PC-9 (cell line): ENCODE results near the gene PRKAR2B. TPM values are rescaled to one million over a fixed set of nuclear protein-coding genes. Genes with fewer than 3 reads are reported as not detected.

Source experiments
- BruUV-seq: library from RNA; stranded (reverse); fragments of 400-500 nt; replicated peaks from 2 replicates; lab custom pipeline; 2021; lab: Mats Ljungman, UMichigan
- CTCF ChIA-PET: fragments of 300-600 bp; sonication (Branson Sonifier 250); formaldehyde crosslinking; loops from one replicate; lab custom pipeline; 2022; ENCODE audit warnings: antibody characterized with exemption; lab: Charles Lee
- POLR2A ChIA-PET: fragments of 300-600 bp; sonication (Branson Sonifier 250); formaldehyde crosslinking; loops from one replicate; lab custom pipeline; 2022; ENCODE audit warnings: antibody characterized with exemption; ENCODE audit not compliant: unreplicated experiment; lab: Charles Lee
- DNase-seq, 2 experiments: peaks; one replicate each; pipeline versions ENCODE4 v3.0.0 to v3.0.0-alpha.2; 2015 to 2022; ENCODE audit warnings: mixed read lengths in 1 of 2
- H2AFZ ChIP-seq: fragments of 200-600 bp; sonication (generic); 2 replicates; pipeline ENCODE4 v1.8.1; 2017; ENCODE audit warnings: antibody characterized with exemption
- H3F3A ChIP-seq: fragments of 200-600 bp; sonication (generic); 2 replicates; pipeline ENCODE4 v1.8.1; 2017; ENCODE audit warnings: antibody characterized with exemption, mild to moderate bottlenecking, low read depth; ENCODE audit not compliant: insufficient read depth
- H3K27ac ChIP-seq: fragments of 200-600 bp; sonication (generic); 2 replicates; pipeline ENCODE4 v1.6.1; 2016; ENCODE audit warnings: mixed run types
- H3K27me3 ChIP-seq: fragments of 200-600 bp; sonication (generic); 2 replicates; pipeline ENCODE4 v1.6.1; 2016; ENCODE audit warnings: low read depth, mixed run types; ENCODE audit not compliant: insufficient read depth
- H3K36me3 ChIP-seq: fragments of 200-600 bp; sonication (generic); 2 replicates; pipeline ENCODE4 v1.6.1; 2016; ENCODE audit warnings: low read depth, mixed run types
- H3K4me1 ChIP-seq: fragments of 200-600 bp; sonication (generic); replicated peaks from 2 replicates; pipeline ENCODE4 v1.6.1; 2016; ENCODE audit warnings: mixed run types; ENCODE audit not compliant: insufficient read depth
- H3K4me2 ChIP-seq: fragments of 200-600 bp; sonication (generic); 2 replicates; pipeline ENCODE4 v1.6.1; 2017; ENCODE audit warnings: mixed run types
- H3K4me3 ChIP-seq: fragments of 200-600 bp; sonication (generic); 2 replicates; pipeline ENCODE4 v1.6.1; 2016; ENCODE audit warnings: mixed run types
- H3K79me2 ChIP-seq: fragments of 200-600 bp; sonication (generic); 2 replicates; pipeline ENCODE4 v1.6.1; 2017; ENCODE audit warnings: low read depth, mixed run types
- H3K9me2 ChIP-seq: fragments of 200-600 bp; sonication (generic); 2 replicates; pipeline ENCODE4 v1.8.1; 2017; ENCODE audit warnings: mild to moderate bottlenecking; ENCODE audit not compliant: insufficient read depth
- H3K9me3 ChIP-seq: fragments of 200-600 bp; sonication (generic); 2 replicates; pipeline ENCODE4 v1.8.1; 2016; ENCODE audit warnings: low read depth; ENCODE audit not compliant: insufficient read depth
- H4K20me1 ChIP-seq: fragments of 200-600 bp; sonication (generic); 2 replicates; pipeline ENCODE4 v1.8.1; 2017; ENCODE audit not compliant: insufficient read depth
- CTCF ChIP-seq: fragments of 200-600 bp; sonication (generic); conservative IDR thresholded peaks from 2 replicates; pipeline ENCODE4 v1.6.1; 2017; ENCODE audit warnings: mixed run types, antibody characterized with exemption, mild to moderate bottlenecking, moderate library complexity
- EZH2 ChIP-seq: fragments of 200-600 bp; sonication (generic); IDR thresholded peaks from 2 replicates; pipeline ENCODE4 v1.8.0; 2017; ENCODE audit warnings: antibody characterized with exemption, low read depth
- intact Hi-C: fragments of 100-400 bp; cut with micrococcal nuclease; formaldehyde crosslinking; loops from one replicate; pipeline ENCODE4 v1.10.0; 2022; ENCODE audit not compliant: unreplicated experiment
- total RNA-seq: library from RNA; stranded (reverse); gene quantifications from 2 replicates; pipeline ENCODE4 v1.2.3, GENCODE V29; 2021

PRKAR2B gene
- total RNA-seq, 1 experiment from 2014 or later, result 2.9 TPM

GRCh38 chr7:107158028-107158427 is 113.5 kb downstream of the PRKAR2B start:
- BruUV-seq, result no TSS peak
- 0 out of 2 replicates have a peak, but pooled peaks cover 3% of the 10 kb centered on the region for H3K36me3 ChIP-seq
- POLR2A ChIA-PET, result no interaction called here

GRCh38 chr7:107160389-107160788 is 115.9 kb downstream of the PRKAR2B start:
- H3K9me3 ChIP-seq, result no peaks in the 10 kb centered on the region
- no peak overlapping the region for H3K4me2 ChIP-seq
- no peak for DNase-seq
- TF ChIP-seq EZH2, result no peak
- TF ChIP-seq CTCF, result no peak
- no peak overlapping the region for H2AFZ ChIP-seq
- intact Hi-C loops, result no loop called here
- H4K20me1 ChIP-seq, result no peaks in the 10 kb centered on the region
- H3K4me1 ChIP-seq, result peaks cover 7% of the 10 kb centered on the region
- ChIA-PET CTCF (no interaction called here), POLR2A (no interaction called here)
- no peaks in the 10 kb centered on the region for H3F3A ChIP-seq
- 0 out of 2 replicates have a peak, but pooled peaks cover 3% of the 10 kb centered on the region for H3K36me3 ChIP-seq
- H3K27me3 ChIP-seq, result no peaks in the 10 kb centered on the region
- H3K27ac ChIP-seq, result no peak overlapping the region
- no peaks in the 10 kb centered on the region for H3K9me2 ChIP-seq
- H3K79me2 ChIP-seq, result no peaks in the 10 kb centered on the region
- no TSS peak for BruUV-seq
- no peak overlapping the region for H3K4me3 ChIP-seq

More at GRCh38 chr7:107158028-107158427, 113.5 kb downstream of the PRKAR2B start:
- CTCF ChIA-PET, result no interaction called here
- no peaks in the 10 kb centered on the region; the same call in 1 of the 2 replicates for H3K4me1 ChIP-seq
- no peaks in the 10 kb centered on the region for H4K20me1 ChIP-seq
- intact Hi-C loops, result no loop called here
- no peak overlapping the region for H3K27ac ChIP-seq
- no peak overlapping the region for H3K4me2 ChIP-seq
- no peaks in the 10 kb centered on the region for H3K79me2 ChIP-seq
- H2AFZ ChIP-seq, result no peak overlapping the region
- no peak overlapping the region for H3K4me3 ChIP-seq
- H3K9me2 ChIP-seq, result no peaks in the 10 kb centered on the region
- no peaks in the 10 kb centered on the region for H3K9me3 ChIP-seq
- H3F3A ChIP-seq, result no peaks in the 10 kb centered on the region
- TF ChIP-seq CTCF (no peak), EZH2 (no peak)
- H3K27me3 ChIP-seq, result no peaks in the 10 kb centered on the region
- DNase-seq, result no peak

- Histone ChIP-seq H3K27ac (no peak overlapping the region), H4K20me1 (no peaks in the 10 kb centered on the region), H3K36me3 (0 out of 2 replicates have a peak, but pooled peaks cover 3% of the 10 kb centered on the region), H3K9me2 (0 out of 2 replicates have a peak, but pooled peaks cover 4% of the 10 kb centered on the region), H3K9me3 (no peaks in the 10 kb centered on the region), H3K4me1 (peaks cover 13% of the 10 kb centered on the region), H3K4me3 (no peak overlapping the region), H3K4me2 (no peak overlapping the region), H3F3A (no peaks in the 10 kb centered on the region), H3K27me3 (no peaks in the 10 kb centered on the region), H2AFZ (no peak overlapping the region), H3K79me2 (no peaks in the 10 kb centered on the region)
- BruUV-seq, result no TSS peak
- intact Hi-C loops, result no loop called here
- no peak for TF ChIP-seq EZH2
- no peak for TF ChIP-seq CTCF
- CTCF ChIA-PET, result interaction anchor here (0.6 kb wide), 1 partner anchor 58 kb away, joined by 3 read pairs; no protein-coding TSS in a partner anchor
- POLR2A ChIA-PET, result interaction anchor here (0.6 kb wide), 1 partner anchor 9 kb away, joined by 4 read pairs; no protein-coding TSS in a partner anchor
- no peak for DNase-seq
Observed at GRCh38 chr7:107161415-107161814, 116.9 kb downstream of the PRKAR2B start.
